Endothelial cell of hepatic sinusoid (primary cell): ENCODE data around the gene PPP6R3.
"Not testable (repeated sequence)": the region's sequence is repeated elsewhere in the genome, so short reads cannot be mapped to it uniquely, and the experiment has no call there.

ENCODE experiments used
- in situ Hi-C: cut with HindIII; loops from 2 replicates; pipeline ENCODE4 v1.10.0; 2017; ENCODE audit warnings: low sequenced_read_pairs

The PPP6R3 gene

DNA sequence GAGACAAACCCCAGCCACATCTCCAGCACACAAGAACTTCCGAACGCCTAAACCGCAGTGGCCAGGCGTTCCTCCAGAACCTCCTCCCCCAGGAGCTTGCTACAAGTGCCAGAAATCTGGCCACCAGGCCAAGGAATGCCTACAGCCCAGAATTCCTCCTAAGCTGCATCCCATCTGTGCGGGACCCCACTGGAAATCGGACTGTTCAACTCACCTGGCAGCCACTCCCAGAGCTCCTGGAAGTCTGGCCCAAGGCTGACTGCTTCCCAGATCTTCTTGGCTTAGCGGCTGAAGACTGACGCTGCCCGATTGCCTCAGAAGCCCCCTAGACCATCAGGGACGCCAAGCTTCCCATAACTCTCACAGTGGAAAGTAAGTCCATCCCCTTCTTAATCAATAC lies 175.3 kb downstream of the PPP6R3 start:
- in situ Hi-C loops = not testable (repeated sequence)

DNA sequence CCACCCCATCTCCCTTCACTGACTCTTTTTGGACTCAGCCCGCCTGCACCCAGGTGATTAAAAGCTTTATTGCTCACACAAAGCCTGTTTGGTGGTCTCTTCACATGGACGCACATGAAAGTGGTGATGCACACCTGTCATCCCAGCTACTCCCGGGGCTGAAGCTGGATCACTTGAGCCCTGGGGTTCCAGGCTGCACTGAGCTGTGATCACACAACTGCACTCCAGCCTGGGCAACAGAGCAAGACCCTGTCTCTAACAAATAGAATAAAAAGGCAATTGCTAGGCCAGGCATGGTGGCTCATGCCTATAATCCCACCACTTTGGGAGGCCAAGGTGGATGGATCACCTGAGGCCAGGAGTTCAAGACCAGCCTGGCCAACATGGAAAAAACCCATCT lies 178.8 kb downstream of the PPP6R3 start:
- in situ Hi-C loops = not testable (repeated sequence)

DNA sequence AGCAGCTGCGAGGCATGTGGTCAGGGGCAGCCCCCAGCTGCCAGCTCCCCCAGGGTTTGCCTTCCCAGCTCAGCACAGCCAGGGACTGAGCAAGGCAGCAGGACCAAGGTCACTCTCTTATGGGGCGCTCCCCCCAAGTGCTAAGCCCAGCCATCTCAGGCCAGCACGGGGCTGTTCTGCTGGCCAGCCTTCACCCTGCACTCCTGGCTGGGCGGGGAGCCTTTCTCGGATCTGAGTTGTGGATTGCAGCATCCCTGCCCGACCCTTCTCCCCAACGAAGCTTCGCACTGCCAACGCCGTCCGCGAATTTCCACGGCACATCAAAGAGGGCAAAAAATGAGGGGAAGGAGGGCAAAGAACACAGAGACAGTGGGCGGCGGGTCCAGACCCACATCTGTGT lies 181.3 kb downstream of the PPP6R3 start:
- in situ Hi-C loops = no loop called here

DNA sequence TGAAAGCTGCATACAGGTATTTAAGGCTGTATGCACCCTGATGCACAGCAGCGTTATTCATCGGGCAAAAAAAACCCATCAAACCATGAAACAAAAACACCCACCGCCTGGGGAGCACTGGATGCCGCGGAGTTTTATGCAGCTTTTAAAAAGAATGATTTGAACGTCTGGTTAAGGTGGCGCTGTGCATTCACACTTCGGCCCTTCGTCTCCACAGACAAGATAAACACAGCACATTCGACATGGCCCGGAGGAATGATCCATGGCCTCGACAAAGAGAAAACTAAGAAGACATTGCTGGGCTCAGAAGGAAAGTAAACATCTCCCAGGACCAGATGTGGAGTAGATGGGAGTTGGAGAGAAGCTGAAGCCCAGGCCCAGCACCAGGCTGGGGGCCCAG lies 183.0 kb downstream of the PPP6R3 start:
- in situ Hi-C loops = no loop called here

DNA sequence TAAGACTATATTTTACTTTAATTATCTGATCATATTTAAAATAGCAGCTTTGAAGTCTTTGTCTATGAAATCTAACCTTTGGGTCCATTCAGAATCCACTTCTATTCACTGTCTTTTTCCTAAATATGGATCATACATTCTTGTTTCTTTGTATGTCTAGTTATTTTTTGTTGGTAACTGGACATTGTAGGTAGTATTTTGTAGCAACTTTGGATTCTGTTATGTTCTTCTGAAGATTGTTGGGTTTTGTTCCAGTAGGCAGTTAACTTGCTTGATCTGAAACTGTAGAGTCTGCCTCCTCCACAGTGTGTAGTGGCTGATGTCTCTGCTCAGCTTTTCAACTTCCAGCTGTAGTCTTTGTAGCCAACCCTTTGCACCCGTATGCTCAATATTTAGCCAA lies 186.3 kb downstream of the PPP6R3 start:
- in situ Hi-C loops = loop anchor here (5.0 kb wide), 2 partner anchors 40 to 65 kb away; no protein-coding TSS in a partner anchor

DNA sequence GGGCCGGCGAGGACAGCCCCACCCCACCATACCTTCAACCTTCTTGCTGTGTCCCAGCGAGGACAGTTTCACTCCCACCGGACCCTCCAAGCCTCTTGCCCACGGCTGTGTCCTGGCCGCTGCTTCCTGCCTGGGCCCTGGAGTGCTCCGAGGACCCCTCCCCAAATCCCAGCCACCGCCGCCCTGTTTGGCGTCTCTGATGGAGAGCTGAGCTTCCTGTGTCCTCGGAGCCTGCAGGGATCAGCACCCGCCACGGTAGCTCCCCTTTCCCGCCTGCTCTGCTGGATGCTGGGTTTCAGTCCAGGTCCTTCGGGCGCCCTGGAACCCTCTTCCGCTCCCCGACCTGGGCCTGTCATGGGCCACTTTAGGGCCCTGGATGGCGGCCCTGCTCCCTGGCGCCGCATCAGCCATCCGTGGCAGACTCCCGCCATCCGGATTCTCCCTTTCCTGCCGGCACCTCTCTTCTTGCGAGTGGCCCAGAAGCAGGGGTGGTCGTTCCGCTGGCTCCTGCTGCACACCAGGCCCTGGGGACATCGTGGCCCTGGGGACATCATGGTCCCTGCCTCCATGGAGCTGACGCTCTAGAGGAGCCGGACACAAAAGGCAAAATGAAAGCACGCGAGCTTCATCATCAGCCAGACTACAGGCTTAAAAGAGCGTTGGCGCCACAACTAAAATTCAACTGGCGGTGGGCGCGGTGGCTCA lies 189.5 kb downstream of the PPP6R3 start:
- in situ Hi-C loops = loop anchor here (5.0 kb wide), 2 partner anchors 37 to 68 kb away; no protein-coding TSS in a partner anchor

DNA sequence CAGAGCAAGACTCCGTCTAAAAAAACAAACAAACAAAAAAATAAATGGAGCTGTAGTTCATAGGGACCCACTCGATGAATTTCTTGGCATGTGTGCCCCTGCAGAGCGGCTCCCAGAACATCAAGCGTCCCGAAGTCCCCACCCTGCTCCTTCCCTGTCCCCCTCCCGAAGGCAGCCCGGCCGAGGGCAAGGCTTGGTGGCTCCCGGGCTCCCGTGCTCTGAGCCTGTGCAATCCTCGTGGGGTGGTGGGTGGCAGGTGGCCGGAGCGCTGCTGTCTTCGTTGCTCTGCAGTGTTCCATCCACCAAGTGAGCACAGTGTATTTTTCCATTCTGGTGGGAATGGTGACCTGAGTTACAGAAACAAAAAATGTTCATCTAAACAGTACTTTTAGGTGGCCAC lies 190.2 kb downstream of the PPP6R3 start:
- in situ Hi-C loops = no loop called here

DNA sequence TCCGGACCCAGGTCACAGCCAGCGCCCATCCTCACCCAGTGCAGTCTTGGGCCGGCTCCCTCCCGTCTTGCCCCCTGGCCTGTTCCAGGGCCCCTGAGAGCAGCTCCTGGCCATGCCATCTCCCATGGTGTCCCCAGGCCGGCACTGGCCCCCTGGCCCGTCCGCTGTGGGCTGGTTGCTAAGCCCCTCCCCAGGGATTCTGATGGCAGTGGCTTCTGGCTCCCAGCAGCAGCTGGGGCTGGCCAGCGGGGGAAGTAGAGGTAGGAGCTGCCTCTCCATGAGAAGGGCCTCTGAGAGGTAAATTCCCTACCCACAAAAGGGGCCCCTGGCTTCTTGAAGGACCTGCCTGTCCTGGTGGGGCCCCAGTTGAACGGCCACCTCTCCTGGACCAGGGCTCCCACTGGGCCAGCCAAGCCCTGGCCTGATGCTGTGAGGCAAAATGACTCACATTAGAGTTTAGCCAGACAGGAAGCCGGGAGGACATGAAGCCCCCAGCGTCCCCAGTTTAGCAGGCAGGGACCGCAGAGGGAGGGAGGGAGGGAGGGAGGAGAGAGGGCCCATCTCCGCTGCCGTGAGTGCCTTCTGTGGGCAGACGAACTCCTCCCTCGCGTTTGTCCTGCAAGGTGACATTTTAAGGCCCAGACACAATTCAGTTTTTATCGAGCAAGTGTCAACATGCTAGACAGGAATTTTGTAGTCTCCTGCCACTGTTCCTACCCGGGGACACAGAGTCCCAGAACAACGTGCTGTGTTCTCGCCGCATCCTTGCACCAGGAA lies 190.8 kb downstream of the PPP6R3 start:
- in situ Hi-C loops = no loop called here

DNA sequence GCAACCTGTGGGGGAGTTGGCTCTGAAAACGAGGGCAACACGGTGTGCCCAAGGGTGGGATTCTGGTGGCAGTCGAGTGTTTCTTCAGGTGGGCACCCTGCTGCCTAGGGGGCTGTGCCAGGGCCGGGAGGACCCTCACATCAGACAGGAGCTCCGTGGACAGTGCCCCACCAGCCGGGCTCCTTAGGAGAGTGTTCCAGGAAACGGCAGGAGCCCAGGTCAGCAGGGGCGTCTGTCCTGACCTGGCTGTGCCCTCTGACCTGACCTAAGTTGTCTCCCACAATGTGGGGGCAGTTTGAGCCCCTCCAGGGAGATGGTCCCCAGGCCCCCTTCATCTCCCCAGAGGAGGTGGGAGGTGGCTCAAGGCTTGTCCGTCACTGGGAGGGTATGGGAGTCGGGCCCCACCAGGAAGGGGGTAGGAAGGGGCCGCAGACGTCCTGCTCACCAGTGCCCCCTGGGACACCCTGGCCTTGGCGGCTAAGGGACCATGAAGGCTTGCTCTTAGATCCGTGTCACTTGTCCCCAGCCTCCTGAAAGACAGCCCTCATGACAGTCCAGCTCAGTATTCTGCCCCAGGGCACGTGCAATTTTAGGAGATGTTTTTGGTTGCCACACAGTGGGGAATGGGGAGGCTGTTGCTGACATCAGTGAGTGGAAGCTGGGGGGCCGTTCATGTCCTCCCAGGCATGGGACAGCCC lies 191.6 kb downstream of the PPP6R3 start:
- in situ Hi-C loops = no loop called here

DNA sequence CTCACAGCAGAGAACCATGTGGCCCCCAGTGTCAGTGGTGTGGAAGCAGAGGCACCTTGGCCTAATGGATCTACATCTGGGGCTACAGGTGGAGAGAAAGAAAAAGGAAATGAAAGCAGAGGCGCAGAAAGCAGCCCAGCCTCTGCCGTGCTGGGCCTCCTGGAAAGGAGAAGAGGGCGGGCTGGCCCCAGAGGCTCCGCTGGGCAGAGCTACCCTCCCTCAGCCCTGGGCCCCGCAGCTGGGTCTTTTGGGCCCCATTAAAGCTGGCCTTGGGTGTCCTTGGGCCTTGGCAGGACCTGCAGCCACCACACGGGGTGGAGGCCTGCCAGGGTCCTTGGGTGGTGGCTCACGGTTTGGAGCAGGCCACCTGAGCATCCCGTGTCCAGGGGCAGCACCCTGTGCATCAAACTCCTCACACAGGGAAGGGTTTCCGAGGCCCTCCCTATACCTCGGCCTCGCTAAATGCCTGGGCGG lies 192.2 kb downstream of the PPP6R3 start:
- in situ Hi-C loops = no loop called here

DNA sequence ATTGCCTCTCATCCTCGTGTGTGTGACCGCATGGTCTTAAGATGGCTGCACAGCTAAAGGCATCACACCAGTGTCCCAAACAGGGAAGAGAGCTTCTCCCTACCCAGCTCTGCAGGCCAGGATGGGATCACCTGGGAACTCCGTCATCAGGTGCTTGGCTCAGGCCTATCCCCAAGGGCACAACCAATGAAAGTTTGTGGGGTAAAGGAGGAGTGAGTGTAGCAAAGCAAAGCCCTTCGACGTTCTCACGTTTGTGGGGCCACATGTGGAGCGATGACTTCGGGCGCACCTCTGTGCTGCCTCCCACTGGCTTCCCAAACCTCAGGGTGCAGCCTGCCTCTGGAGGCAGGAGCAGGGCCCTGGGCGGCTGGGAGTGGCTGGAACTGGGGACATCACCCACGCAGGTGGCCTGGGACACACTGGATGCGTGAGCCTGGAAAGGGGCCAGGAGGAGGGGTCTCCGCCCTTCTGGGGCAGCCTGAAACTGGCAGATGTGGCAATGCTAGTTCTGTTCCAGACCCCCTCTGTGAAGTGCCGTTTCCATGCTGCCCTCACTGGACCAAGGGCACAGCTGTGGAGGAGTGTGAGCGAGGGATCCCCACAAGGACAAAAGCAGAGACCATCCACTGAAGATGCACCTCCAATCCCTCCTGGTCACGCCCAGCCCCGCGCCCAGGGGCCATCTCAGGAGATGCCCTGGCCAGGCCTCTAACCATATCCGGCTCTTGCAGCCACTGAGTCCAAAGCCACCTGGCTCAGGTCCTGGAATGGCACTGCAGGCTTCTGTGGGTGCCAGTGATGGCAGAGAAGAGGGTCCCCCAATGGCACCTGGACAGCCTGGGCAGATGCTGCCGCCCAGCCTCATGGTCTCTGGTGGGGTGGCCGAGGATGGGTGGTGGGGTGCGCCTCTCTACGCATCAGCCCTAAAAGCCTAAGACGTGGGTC lies 193.2 kb downstream of the PPP6R3 start:
- in situ Hi-C loops = no loop called here

DNA sequence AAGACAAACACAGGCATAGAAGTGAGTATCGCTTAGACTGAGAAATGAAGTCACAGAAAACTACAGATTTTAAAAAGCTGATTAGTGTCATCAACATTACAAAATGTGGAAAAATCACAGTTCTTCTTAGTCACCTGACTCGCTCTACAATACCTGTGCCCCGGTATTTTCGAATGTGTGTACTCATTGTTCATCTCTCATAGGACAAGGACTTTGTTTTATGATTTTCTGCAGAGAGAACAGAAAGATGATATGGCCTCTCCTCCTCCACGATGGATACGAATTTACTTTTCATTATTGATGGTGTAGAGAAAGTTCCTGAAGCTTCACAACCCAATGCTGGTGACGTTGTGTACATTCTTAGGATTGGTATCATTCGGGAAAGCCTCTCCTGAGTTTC lies 194.4 kb downstream of the PPP6R3 start:
- in situ Hi-C loops = no loop called here

DNA sequence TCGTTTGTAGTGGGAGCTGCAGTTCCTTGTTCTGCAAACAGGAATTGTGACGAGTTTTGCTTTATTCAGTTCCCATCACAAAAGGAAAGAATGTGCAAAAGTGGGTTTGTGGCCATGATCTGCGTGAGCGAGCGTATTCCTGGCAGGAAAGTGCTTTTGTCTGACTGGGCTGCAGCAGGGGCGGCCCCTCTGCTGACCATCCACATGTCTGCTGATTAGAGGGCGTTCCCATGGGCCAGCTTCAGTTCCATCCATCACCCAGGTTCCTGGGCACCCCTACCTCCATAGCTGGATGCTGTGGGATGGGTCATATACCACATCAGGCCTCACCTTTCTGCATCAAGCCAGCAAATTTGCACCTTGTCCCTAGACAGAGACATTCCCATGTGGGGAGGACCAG lies 194.9 kb downstream of the PPP6R3 start:
- in situ Hi-C loops = no loop called here

DNA sequence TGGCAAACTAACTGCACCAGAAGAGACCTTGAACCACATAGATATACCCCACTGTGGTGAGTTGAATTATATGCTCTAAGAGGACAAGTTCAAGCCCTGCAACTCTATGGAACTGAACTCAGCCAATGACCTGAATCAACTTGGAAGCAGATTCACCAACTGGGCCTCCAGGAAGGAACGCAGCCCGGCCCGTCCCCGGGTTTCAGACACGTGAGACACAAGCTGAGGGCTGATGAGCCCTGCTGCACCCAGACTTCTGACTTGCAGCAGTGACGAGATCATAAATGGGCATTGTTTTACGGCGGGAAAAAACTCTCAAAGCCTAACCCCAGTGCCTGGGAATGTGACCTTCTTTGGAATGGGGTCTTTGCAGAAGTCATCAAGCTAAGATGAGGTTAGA lies 195.3 kb downstream of the PPP6R3 start:
- in situ Hi-C loops = no loop called here

DNA sequence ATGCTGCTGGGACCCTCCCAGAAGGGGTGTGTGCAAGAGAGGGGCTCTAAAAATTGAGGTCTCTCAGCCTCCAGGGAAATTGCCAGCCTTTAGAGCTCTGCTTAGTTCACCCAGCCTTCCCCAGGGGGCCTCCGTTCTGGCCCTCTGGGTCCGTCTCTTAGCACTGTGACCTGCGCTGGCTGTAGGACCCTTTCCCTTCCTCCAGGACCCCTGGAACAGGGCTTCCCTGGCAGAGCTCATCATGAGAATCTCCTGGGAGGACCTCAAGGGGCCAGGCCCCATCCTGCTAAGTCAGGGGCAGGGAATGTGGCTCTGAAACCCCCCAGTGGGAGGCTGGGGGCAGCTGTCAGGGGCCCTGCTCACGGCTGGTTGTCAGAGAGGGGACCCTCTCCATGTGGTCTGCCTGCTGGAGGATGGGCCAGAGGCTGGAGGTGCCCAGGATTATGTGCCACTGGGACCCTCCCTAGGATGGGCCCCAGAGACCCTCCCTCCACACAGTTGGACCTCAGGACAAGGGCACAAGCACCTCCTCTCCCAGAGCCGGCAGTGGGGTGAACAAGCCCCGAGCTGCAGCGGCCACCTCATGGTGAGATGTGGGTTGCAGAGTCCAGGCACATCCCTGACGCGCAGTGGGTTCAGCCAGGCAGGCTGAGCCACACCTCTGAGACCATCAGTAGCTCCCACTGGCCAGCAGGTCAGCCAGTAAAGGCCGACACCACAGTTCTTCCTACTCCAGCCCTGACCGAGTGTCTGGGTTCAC lies 196.6 kb downstream of the PPP6R3 start:
- in situ Hi-C loops = no loop called here

DNA sequence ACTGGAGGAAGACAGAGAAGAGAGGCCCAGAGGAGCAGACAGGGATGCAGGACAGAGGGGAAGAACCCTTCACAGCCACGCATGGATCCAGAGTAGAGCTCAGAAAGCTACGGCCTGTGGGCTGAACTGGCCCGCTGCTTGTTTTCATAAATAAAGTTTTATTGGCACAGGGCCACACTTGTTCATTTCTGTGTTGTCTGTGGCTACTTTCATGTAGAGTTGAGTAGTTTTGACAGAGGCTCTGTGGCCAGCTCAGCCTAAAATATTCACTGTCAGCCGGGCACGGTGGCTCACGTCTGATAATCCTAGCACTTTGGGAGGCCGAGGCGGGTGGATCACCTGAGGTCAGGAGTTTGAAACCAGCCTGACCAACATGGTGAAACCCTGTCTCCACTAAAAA lies 197.5 kb downstream of the PPP6R3 start:
- in situ Hi-C loops = no loop called here

DNA sequence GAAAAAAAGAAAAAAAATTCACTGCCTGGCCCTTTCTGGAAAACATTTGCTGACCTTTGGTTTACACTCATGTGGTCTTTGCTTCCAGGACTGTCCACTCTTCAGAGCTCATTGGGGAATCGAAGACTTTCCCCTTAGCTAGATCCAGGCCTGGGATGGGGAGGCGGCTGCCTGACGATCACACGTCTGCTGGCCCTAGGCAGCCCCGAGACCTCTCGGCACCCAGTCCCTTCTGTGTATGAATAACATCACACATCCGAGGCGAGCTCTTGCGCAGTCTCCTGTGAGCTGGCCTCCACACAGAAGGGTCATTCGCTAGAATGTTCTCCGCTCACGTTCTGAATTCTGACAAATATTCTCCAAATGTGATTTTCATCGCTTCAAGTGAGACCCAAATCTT lies 198.1 kb downstream of the PPP6R3 start:
- in situ Hi-C loops = no loop called here

DNA sequence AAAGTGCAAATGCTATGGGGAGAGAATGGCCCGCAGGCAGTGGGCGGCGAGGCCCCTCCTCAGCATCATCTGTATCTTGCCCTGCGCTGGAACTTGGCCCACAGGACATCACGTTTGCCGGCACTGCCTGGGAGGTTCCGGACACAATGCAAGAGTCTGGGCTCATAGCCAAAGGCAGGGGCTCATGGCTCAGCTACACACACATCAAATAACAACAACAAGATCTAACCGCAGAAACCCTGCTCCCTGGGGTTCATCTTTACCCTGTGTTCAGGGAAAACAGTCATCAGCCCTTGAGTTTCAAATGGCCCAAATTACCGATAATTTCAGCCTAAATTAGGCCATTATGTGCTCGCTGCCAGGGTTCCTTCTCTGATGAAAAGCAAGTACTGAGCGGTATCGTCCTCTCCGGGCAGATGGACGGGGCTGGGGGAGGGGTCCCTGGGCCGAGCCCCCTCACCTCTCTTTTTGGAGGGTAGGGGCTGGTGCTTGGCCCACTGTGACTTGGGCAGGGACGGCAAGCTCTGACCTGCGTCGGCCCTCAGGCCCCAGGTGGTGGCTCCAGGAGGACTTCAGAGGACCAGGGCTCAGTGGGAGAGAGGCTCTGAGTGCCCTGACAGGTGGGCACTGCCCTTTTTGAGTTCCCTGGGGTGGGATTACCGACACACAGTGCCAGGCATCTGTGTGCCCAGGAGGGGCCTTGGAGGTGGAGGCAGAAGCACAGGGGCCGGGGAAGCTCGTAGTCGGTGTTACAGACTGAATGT lies 198.8 kb downstream of the PPP6R3 start:
- in situ Hi-C loops = no loop called here
